Psoas muscle (tissue), 8 donors: ENCODE measurements around the gene CNTLN. TPM values are rescaled to one million over a fixed set of nuclear protein-coding genes. Genes with fewer than 3 reads are reported as not detected.

ENCODE experiments used
- ATAC-seq, 4 donors: fragments of 200-7000 bp; cut with Tn5 transposase; one replicate each; pipeline ENCODE4 v1.9.1; 2020; ENCODE audit warnings: moderate library complexity in 3 of 4, mild to moderate bottlenecking in 2 of 4
- DNase-seq, 2 donors: peaks; one replicate each; pipeline ENCODE4 v3.0.0-alpha.2; 2020
- H3K27ac ChIP-seq: fragments of 200-600 bp; one replicate; pipeline ENCODE4 v1.8.0; 2022
- H3K27me3 ChIP-seq, 3 donors: fragments of 200-600 bp in 1 of 3; one replicate each; pipeline versions ENCODE4 v1.6.1 to v1.8.0; 2013 to 2022; ENCODE audit warnings: low read length in 2 of 3, mild to moderate bottlenecking in 2 of 3, moderate library complexity in 1 of 3; ENCODE audit not compliant: insufficient read depth in 3 of 3
- H3K36me3 ChIP-seq, 2 donors: fragments of 200-600 bp in 1 of 2; one replicate each; pipeline versions ENCODE4 v1.6.1 to v1.8.0; 2013 to 2022; ENCODE audit warnings: low read depth in 1 of 2, mild to moderate bottlenecking in 1 of 2, moderate library complexity in 1 of 2; ENCODE audit not compliant: insufficient read depth in 1 of 2
- H3K4me1 ChIP-seq: fragments of 200-600 bp; one replicate; pipeline ENCODE4 v1.8.0; 2022
- H3K4me3 ChIP-seq: fragments of 200-600 bp; one replicate; pipeline ENCODE4 v1.8.0; 2022; ENCODE audit warnings: mild to moderate bottlenecking
- H3K9me3 ChIP-seq: fragments of 200-600 bp; one replicate; pipeline ENCODE4 v1.8.0; 2022
- WGBS, 3 donors: extraction: QIAGEN DNeasy Blood & Tissue Kit; methylation state at CpG; one replicate each; pipeline versions ENCODE4 v1.1.6 to v1.1.7; 2013; 5-methylcytosine and 5-hydroxymethylcytosine counted together
- intact Hi-C, 2 donors: fragments of 100-400 bp; cut with DNase I; formaldehyde crosslinking; loops; one replicate each; pipeline versions ENCODE4 v1.11.0 to v1.14.2; 2022
- polyA plus RNA-seq, 3 donors: library from polyadenylated mRNA; stranded (reverse); fragments of 200-250 nt; gene quantifications; one replicate each; pipeline ENCODE4 v1.2.3, GENCODE V29; 2013
- total RNA-seq, 4 donors: library from RNA; stranded (reverse); fragmentation: NEBNext Ultra II Directional in 2 of 4; extraction: Animal tissue kit (Norgen Biotek cat#: 25700) in 2 of 4; gene quantifications; one replicate each; pipeline versions ENCODE4 v1.2.1 to v1.2.4, GENCODE V29; 2021 to 2023
- TF ChIP-seq, protein P1 (sequence below): fragments of 200-600 bp; IDR thresholded peaks from one replicate; pipeline ENCODE4 v1.8.0; 2022; ENCODE audit warnings: antibody characterized with exemption
- donor health status: healthy with polysubstance abuse.
- donor health status: DM: no; HTN: no; CAD: no; lungs with moderate emphysema.
- donor health status: Bipolar disorder and iron deficiency.
- donor health status: healthy.
- donor health status: DM: yes; HTN: yes; CAD: no.
- donor health status: DM: no; HTN: no; CAD: no.
- donor health status: DM: no; HTN: no; CAD: no.
- donor health status: DM: yes; HTN: yes; CAD: no.

CNTLN gene
- total and polyA plus RNA-seq, 7 donors, result 0.66 to 2.4 (median 1.5) TPM

DNA sequence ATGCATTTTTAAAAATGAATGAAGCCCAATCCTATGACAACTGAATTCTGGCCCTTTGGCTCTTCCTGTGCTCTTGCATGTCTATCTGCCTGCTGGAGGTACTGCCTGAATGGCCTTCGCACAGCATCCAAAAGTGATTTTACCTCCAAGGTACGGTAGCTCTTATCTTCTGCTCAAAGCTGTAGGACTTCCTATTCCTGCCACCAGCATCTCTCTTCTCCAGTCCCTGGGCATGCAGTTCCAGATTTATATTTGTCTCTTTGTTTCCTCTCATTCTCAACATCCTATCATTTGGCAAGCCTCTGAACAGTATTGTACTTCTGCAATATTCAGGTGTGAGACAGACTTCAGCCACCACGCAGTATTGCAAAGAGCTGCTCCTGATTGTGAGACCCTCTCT is 400.3 kb downstream of the CNTLN start:
- H3K9me3 ChIP-seq, result no peaks in the 10 kb centered on the region
- no peak overlapping the region for H3K27ac ChIP-seq
- intact Hi-C loops, result loop anchor here in 1 of 2 donors (10.0 kb wide), 1 partner anchor 680 kb away; no protein-coding TSS in a partner anchor
- ATAC-seq (no peak), DNase-seq (no peak)
- no peaks in the 10 kb centered on the region for H3K36me3 ChIP-seq
- WGBS, 3 donors, result 89 to 96% (median 92%) methylated on average over 3 of the region's 3 CpGs
- H3K4me3 ChIP-seq, result no peak overlapping the region
- TF ChIP-seq, protein P1, sequence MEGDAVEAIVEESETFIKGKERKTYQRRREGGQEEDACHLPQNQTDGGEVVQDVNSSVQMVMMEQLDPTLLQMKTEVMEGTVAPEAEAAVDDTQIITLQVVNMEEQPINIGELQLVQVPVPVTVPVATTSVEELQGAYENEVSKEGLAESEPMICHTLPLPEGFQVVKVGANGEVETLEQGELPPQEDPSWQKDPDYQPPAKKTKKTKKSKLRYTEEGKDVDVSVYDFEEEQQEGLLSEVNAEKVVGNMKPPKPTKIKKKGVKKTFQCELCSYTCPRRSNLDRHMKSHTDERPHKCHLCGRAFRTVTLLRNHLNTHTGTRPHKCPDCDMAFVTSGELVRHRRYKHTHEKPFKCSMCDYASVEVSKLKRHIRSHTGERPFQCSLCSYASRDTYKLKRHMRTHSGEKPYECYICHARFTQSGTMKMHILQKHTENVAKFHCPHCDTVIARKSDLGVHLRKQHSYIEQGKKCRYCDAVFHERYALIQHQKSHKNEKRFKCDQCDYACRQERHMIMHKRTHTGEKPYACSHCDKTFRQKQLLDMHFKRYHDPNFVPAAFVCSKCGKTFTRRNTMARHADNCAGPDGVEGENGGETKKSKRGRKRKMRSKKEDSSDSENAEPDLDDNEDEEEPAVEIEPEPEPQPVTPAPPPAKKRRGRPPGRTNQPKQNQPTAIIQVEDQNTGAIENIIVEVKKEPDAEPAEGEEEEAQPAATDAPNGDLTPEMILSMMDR, result no peak
- peaks cover 0 to 2% (median 0%) of the 10 kb centered on the region in 3 donors for H3K27me3 ChIP-seq
- H3K4me1 ChIP-seq, result no peaks in the 10 kb centered on the region

DNA sequence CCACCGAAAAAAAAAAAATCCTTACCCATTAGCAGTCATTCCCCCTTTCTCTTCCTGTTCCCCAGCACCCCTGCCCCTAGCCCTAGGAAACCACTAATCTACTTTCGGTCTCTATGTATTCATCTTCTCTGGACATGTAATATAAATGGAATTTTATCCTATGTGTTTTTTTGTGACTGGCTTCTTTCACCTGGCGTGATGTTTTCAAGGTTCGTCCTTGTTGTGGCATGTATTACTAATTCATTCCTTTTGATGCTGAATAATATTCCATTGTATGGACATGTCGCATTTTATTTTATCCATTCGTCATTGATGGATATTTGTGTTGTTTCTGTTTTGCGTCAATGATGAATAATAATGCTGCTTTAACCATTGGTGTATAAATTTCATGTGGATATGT is 401.2 kb downstream of the CNTLN start:
- Histone ChIP-seq H3K4me1 (no peaks in the 10 kb centered on the region), H3K9me3 (no peaks in the 10 kb centered on the region), H3K27me3 (peaks cover 0 to 2% (median 0%) of the 10 kb centered on the region in 3 donors), H3K4me3 (no peak overlapping the region), H3K27ac (no peak overlapping the region), H3K36me3 (no peaks in the 10 kb centered on the region)
- DNase-seq (no peak), ATAC-seq (no peak)
- TF ChIP-seq, protein P1, result no peak
- intact Hi-C loops, result loop anchor here in 1 of 2 donors (10.0 kb wide), 1 partner anchor 679 kb away; no protein-coding TSS in a partner anchor
- WGBS, 3 donors, result 89 to 91% (median 90%) methylated on average over 7 of the region's 7 CpGs

DNA sequence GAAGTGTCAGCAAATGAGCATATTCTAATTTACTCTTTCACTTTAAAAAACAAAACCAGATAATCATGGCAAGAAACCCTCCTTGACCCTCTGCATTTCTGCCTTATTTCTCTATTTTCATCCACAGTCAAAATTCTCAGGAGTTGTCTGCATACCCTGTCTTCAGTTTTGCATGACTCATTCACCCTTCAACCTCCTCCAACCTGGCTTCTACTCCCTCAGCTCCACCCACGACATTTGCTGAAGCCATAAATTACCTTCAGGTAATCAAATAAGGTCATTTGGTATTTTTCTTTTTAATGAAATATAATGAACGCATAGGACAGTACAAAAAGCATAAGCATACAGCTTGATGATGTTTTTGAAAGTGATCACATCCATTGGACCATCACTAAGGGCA is 416.2 kb downstream of the CNTLN start:
- WGBS, 3 donors, result 66 to 71% (median 70%) methylated on average over 2 of the region's 2 CpGs
- TF ChIP-seq, protein P1, result no peak
- no peaks in the 10 kb centered on the region for H3K4me1 ChIP-seq
- DNase-seq, result no peak
- H3K36me3 ChIP-seq, result no peaks in the 10 kb centered on the region
- no peak for ATAC-seq
- no peaks in the 10 kb centered on the region for H3K27me3 ChIP-seq
- peaks cover 7% of the 10 kb centered on the region for H3K9me3 ChIP-seq
- no peak overlapping the region for H3K4me3 ChIP-seq
- H3K27ac ChIP-seq, result no peak overlapping the region
- intact Hi-C loops, result no loop called here
